Suprapubic skin (tissue), 4 donors: ENCODE results near the gene GLT8D1. TPM values are rescaled to one million over a fixed set of nuclear protein-coding genes. Genes with fewer than 3 reads are reported as not detected.

Experiments
- DNase-seq, 2 donors: peaks; one replicate each; pipeline ENCODE4 v3.0.0-alpha.2; 2019; ENCODE audit warnings: low spot score in 2 of 2
- H3K27ac ChIP-seq: fragments of 200-600 bp; sonication (generic); one replicate; pipeline ENCODE4 v1.5.1; 2019
- H3K27me3 ChIP-seq: fragments of 200-600 bp; sonication (generic); one replicate; pipeline ENCODE4 v1.5.1; 2019
- H3K36me3 ChIP-seq: fragments of 200-600 bp; sonication (generic); one replicate; pipeline ENCODE4 v1.5.1; 2019
- H3K4me1 ChIP-seq: fragments of 200-600 bp; sonication (generic); one replicate; pipeline ENCODE4 v1.5.1; 2019
- H3K4me3 ChIP-seq: fragments of 200-600 bp; sonication (generic); one replicate; pipeline ENCODE4 v1.5.1; 2019; ENCODE audit warnings: mild to moderate bottlenecking
- H3K9me3 ChIP-seq: fragments of 200-600 bp; sonication (generic); one replicate; pipeline ENCODE4 v1.5.1; 2019
- EP300 ChIP-seq: sonication (generic); formaldehyde crosslinking; IDR thresholded peaks from one replicate; pipeline ENCODE4 v1.6.1; 2017; ENCODE audit warnings: antibody characterized with exemption
- POLR2A ChIP-seq, 2 donors: fragments of 450-650 bp; IDR thresholded peaks; one replicate each; pipeline ENCODE4 v1.6.1; 2017; ENCODE audit warnings: antibody characterized with exemption in 2 of 2, mild to moderate bottlenecking in 2 of 2, moderate library complexity in 2 of 2
- POLR2AphosphoS5 ChIP-seq, 3 donors: sonication (generic); formaldehyde crosslinking; IDR thresholded peaks; one replicate each; pipeline ENCODE4 v1.6.1; 2017; ENCODE audit warnings: antibody characterized with exemption in 3 of 3
- WGBS: methylation state at CpG from one replicate; pipeline ENCODE4 v1.1.5; 2018; 5-methylcytosine and 5-hydroxymethylcytosine counted together
- total RNA-seq, 4 donors: library from RNA; depleted of rRNA; stranded (reverse); fragments of >200 nt; gene quantifications; one replicate each; pipeline ENCODE4 v1.1.0, GENCODE V29; 2016
- TF ChIP-seq, protein P1 (sequence below), 2 donors: fragments of 200-600 bp in 1 of 2; fragments of 450-650 bp in 1 of 2; sonication (generic) in 1 of 2; IDR thresholded peaks; one replicate each; pipeline ENCODE4 v1.5.1; 2016 to 2019; ENCODE audit warnings: antibody characterized with exemption in 2 of 2, mild to moderate bottlenecking in 1 of 2, moderate library complexity in 1 of 2

Gene GLT8D1
- total RNA-seq, 4 donors from 2014 or later, result 24.1 to 43.9 (median 28.7) TPM

GRCh38 chr3:52650439-52650838, 55.2 kb downstream of the GLT8D1 start:
- 84% methylated on average over 1 of the region's 1 CpG for WGBS
- Histone ChIP-seq H3K4me3 (no peak overlapping the region), H3K27me3 (no peaks in the 10 kb centered on the region), H3K4me1 (no peaks in the 10 kb centered on the region), H3K36me3 (peaks cover 85% of the 10 kb centered on the region), H3K9me3 (no peaks in the 10 kb centered on the region), H3K27ac (no peak overlapping the region)
- no peak for TF ChIP-seq EP300
- TF ChIP-seq, protein P1, sequence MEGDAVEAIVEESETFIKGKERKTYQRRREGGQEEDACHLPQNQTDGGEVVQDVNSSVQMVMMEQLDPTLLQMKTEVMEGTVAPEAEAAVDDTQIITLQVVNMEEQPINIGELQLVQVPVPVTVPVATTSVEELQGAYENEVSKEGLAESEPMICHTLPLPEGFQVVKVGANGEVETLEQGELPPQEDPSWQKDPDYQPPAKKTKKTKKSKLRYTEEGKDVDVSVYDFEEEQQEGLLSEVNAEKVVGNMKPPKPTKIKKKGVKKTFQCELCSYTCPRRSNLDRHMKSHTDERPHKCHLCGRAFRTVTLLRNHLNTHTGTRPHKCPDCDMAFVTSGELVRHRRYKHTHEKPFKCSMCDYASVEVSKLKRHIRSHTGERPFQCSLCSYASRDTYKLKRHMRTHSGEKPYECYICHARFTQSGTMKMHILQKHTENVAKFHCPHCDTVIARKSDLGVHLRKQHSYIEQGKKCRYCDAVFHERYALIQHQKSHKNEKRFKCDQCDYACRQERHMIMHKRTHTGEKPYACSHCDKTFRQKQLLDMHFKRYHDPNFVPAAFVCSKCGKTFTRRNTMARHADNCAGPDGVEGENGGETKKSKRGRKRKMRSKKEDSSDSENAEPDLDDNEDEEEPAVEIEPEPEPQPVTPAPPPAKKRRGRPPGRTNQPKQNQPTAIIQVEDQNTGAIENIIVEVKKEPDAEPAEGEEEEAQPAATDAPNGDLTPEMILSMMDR (IDR thresholded peaks at IDR 0.05), result no peak
- no peak for TF ChIP-seq POLR2AphosphoS5 (IDR thresholded peaks at IDR 0.05)
- no peak for TF ChIP-seq POLR2A (IDR thresholded peaks at IDR 0.05)
- DNase-seq, result no peak

- no peaks in the 10 kb centered on the region for H3K27me3 ChIP-seq
- no peaks in the 10 kb centered on the region for H3K4me1 ChIP-seq
- peak overlapping the region; percentile 28 for H3K27ac ChIP-seq
- TF ChIP-seq, protein P1 (IDR thresholded peaks at IDR 0.05), result no peak
- TF ChIP-seq POLR2A (IDR thresholded peaks at IDR 0.05), result no peak
- no peak for TF ChIP-seq EP300
- no peak for TF ChIP-seq POLR2AphosphoS5 (IDR thresholded peaks at IDR 0.05)
- no peak for DNase-seq
- WGBS, result 84% methylated on average over 5 of the region's 5 CpGs
- peaks cover 81% of the 10 kb centered on the region for H3K36me3 ChIP-seq
- H3K4me3 ChIP-seq, result no peak overlapping the region
- no peaks in the 10 kb centered on the region for H3K9me3 ChIP-seq
Measured at GRCh38 chr3:52649461-52650210, 56.0 kb downstream of the GLT8D1 start.

DNA sequence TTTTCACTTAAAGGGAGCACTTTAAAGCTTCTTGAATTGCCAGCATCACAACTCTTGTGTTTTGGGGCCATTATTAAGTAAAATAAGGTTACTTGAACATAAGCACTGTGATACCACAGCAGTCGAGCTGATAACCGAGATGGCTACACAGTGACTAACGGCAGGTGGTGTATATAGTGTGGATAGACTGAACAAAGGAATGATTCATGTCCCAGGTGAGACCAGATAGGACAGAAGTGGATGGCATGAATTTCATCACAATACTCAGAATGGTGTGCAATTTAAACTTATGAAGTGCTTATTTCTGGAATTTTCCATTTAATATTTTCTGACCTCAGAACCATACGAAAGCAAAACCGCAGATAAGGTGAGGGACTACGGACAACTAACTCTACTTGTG, 60.0 kb downstream of the GLT8D1 start:
- 93% methylated on average over 6 of the region's 6 CpGs for WGBS
- TF ChIP-seq, protein P1 (IDR thresholded peaks at IDR 0.05), result no peak
- TF ChIP-seq EP300, result no peak
- no peak for TF ChIP-seq POLR2AphosphoS5 (IDR thresholded peaks at IDR 0.05)
- no peak for TF ChIP-seq POLR2A (IDR thresholded peaks at IDR 0.05)
- peaks cover 71% of the 10 kb centered on the region for H3K36me3 ChIP-seq
- no peaks in the 10 kb centered on the region for H3K27me3 ChIP-seq
- H3K4me1 ChIP-seq, result no peaks in the 10 kb centered on the region
- H3K9me3 ChIP-seq, result no peaks in the 10 kb centered on the region
- H3K27ac ChIP-seq, result no peak overlapping the region
- no peak for DNase-seq
- no peak overlapping the region for H3K4me3 ChIP-seq

Other genes with a start within 250 kb of the GLT8D1 start
- gene STAB1, start 210.5 kb downstream of the GLT8D1 start, total RNA-seq, result 10 to 100 TPM in 2 of 4 donors, 1 to 10 TPM in 2; 5.3 to 21.1 (median 14.3) TPM
- 10 to 100 TPM; 51.8 to 68.7 (median 63.3) TPM for gene NT5DC2, start 171.9 kb downstream of the GLT8D1 start, total RNA-seq
- 1 to 10 TPM in 2 of 4 donors, under 1 TPM in 2; 0.68 to 4.0 (median 1.2) TPM for gene UQCC5, start 169.2 kb downstream of the GLT8D1 start, total RNA-seq
- 10 to 100 TPM; 71.0 to 93.6 (median 85.5) TPM for gene PBRM1, start 19.9 kb downstream of the GLT8D1 start, total RNA-seq
- gene GNL3, start 19.8 kb downstream of the GLT8D1 start, total RNA-seq, result 100 to 1,000 TPM in 3 of 4 donors, 10 to 100 TPM in 1; 76.8 to 127 (median 106) TPM
- 100 to 1,000 TPM in 2 of 4 donors, 10 to 100 TPM in 2; 79.5 to 147 (median 104) TPM for gene SPCS1, start 315 bp upstream of the GLT8D1 start, total RNA-seq
- gene NEK4, start 65.1 kb upstream of the GLT8D1 start, total RNA-seq, result 10 to 100 TPM; 12.3 to 20.6 (median 15.5) TPM
- gene ITIH1, start 71.8 kb upstream of the GLT8D1 start, total RNA-seq, result 1 to 10 TPM in 1 of 4 donors, not detected in 3; 1.5 TPM
- gene ITIH3, start 89.0 kb upstream of the GLT8D1 start, total RNA-seq, result 1 to 10 TPM in 2 of 4 donors, under 1 TPM in 2; 0.18 to 5.6 (median 1.2) TPM
- gene ITIH4, start 124.9 kb upstream of the GLT8D1 start, total RNA-seq, result 10 to 100 TPM in 1 of 4 donors, 1 to 10 TPM in 3; 2.1 to 12.2 (median 4.6) TPM
- 10 to 100 TPM in 2 of 4 donors, 1 to 10 TPM in 2; 1.6 to 14.5 (median 8.3) TPM for gene MUSTN1, start 129.2 kb upstream of the GLT8D1 start, total RNA-seq
- gene STIMATE, start 191.8 kb upstream of the GLT8D1 start, total RNA-seq, result 10 to 100 TPM; 15.9 to 25.7 (median 19.3) TPM